Measurements from ENCODE around the gene ACAP1. TPM values are rescaled to one million over a fixed set of nuclear protein-coding genes. Genes with fewer than 3 reads are reported as not detected.

The ACAP1 gene
- 3.3 and 5.2 TPM in 2 replicates for total RNA-seq

GRCh38 chr17:7336240-7337175 lies at the start of gene ACAP1:
TSS of gene ACAP1 (plus strand) at chr17:7336529. CDS start at chr17:7336735, 206 bp downstream.

GRCh38 chr17:7294614-7295153 lies 41.6 kb upstream of the ACAP1 start, which contains the start of gene YBX2:
TSS of gene YBX2 (minus strand) at chr17:7294639. CDS start at chr17:7294500, 139 bp downstream.

GRCh38 chr17:7306911-7307685 lies 29.2 kb upstream of the ACAP1 start, which contains the start of gene EIF5A:
TSS of gene EIF5A (plus strand) at chr17:7307628. CDS start at chr17:7309636, 2,008 bp downstream.

GRCh38 chr17:7314719-7315569 lies 21.4 kb upstream of the ACAP1 start, which contains the start of gene GPS2:
TSS of gene GPS2 (minus strand) at chr17:7315360. CDS start at chr17:7315052, 308 bp downstream.

GRCh38 chr17:7328840-7329373 lies 7.4 kb upstream of the ACAP1 start, which contains the start of gene NEURL4:
TSS of gene NEURL4 (minus strand) at chr17:7329335. CDS start at chr17:7329312, 23 bp downstream.

GRCh38 chr17:7351665-7352502 lies 15.6 kb downstream of the ACAP1 start, which contains the start of gene KCTD11:
TSS of gene KCTD11 (plus strand) at chr17:7352162.

GRCh38 chr17:7355053-7355452 lies 18.7 kb downstream of the ACAP1 start, which contains the start of gene TMEM95:
TSS of gene TMEM95 (plus strand) at chr17:7355156. CDS start at chr17:7355205, 49 bp downstream.

GRCh38 chr17:7380855-7381683 lies 44.7 kb downstream of the ACAP1 start, which contains the start of gene TNK1:
TSS of gene TNK1 (plus strand) at chr17:7381089. CDS start at chr17:7382927, 1,838 bp downstream.

GRCh38 chr17:7394452-7395191 lies 58.3 kb downstream of the ACAP1 start, which contains the start of gene PLSCR3:
TSS of gene PLSCR3 (minus strand) at chr17:7394525. CDS start at chr17:7394110, 415 bp downstream.

Other genes with a start within 250 kb of the ACAP1 start
- gene ASGR2, start 221.7 kb upstream of the ACAP1 start, total RNA-seq = not detected in 2 replicates
- 0.86 and 1.6 TPM in 2 replicates for gene ASGR1, start 157.2 kb upstream of the ACAP1 start, total RNA-seq
- gene DLG4, start 116.7 kb upstream of the ACAP1 start, total RNA-seq = 14.3 and 16.3 TPM in 2 replicates
- gene ACADVL, start 116.6 kb upstream of the ACAP1 start, total RNA-seq = 233 and 286 TPM in 2 replicates
- 106 and 115 TPM in 2 replicates for gene DVL2, start 102.0 kb upstream of the ACAP1 start, total RNA-seq
- gene PHF23, start 97.1 kb upstream of the ACAP1 start, total RNA-seq = 29.5 and 39.6 TPM in 2 replicates
- 192 and 205 TPM in 2 replicates for gene GABARAP, start 94.1 kb upstream of the ACAP1 start, total RNA-seq
- gene CTDNEP1, start 84.8 kb upstream of the ACAP1 start, total RNA-seq = 19.1 and 23.0 TPM in 2 replicates
- gene ELP5, start 84.3 kb upstream of the ACAP1 start, total RNA-seq = 19.9 and 22.9 TPM in 2 replicates
- gene CLDN7, start 74.1 kb upstream of the ACAP1 start, total RNA-seq = 4.2 and 16.5 TPM in 2 replicates
- gene SLC2A4, start 54.8 kb upstream of the ACAP1 start, total RNA-seq = 0.09 and 0.16 TPM in 2 replicates
- gene YBX2, start 41.9 kb upstream of the ACAP1 start, total RNA-seq = 0.09 TPM in 1 of 2 replicates, not detected in the other
- gene EIF5A, start 28.9 kb upstream of the ACAP1 start, total RNA-seq = 435 and 499 TPM in 2 replicates
- 22.5 and 47.1 TPM in 2 replicates for gene GPS2, start 21.2 kb upstream of the ACAP1 start, total RNA-seq
- gene NEURL4, start 7.2 kb upstream of the ACAP1 start, total RNA-seq = 18.9 and 25.7 TPM in 2 replicates
- 4.6 and 5.4 TPM in 2 replicates for gene KCTD11, start 15.6 kb downstream of the ACAP1 start, total RNA-seq
- gene TMEM95, start 18.6 kb downstream of the ACAP1 start, total RNA-seq = not detected in 2 replicates
- 0.09 and 0.32 TPM in 2 replicates for gene TNK1, start 44.6 kb downstream of the ACAP1 start, total RNA-seq
- 15.5 and 15.9 TPM in 2 replicates for gene PLSCR3, start 58.0 kb downstream of the ACAP1 start, total RNA-seq
- gene TMEM256, start 67.6 kb downstream of the ACAP1 start, total RNA-seq = 70.3 and 140 TPM in 2 replicates
- gene NLGN2, start 71.3 kb downstream of the ACAP1 start, total RNA-seq = 6.8 and 7.1 TPM in 2 replicates
- gene SPEM1, start 83.8 kb downstream of the ACAP1 start, total RNA-seq = 0.16 TPM in 1 of 2 replicates, not detected in the other
- gene SPEM2, start 89.1 kb downstream of the ACAP1 start, total RNA-seq = not detected in 2 replicates
- gene SPEM3, start 92.3 kb downstream of the ACAP1 start, total RNA-seq = not detected in 2 replicates
- 0.60 and 2.4 TPM in 2 replicates for gene TMEM102, start 98.9 kb downstream of the ACAP1 start, total RNA-seq
- gene FGF11, start 103.0 kb downstream of the ACAP1 start, total RNA-seq = 1.0 and 1.1 TPM in 2 replicates
- 8.8 and 10.1 TPM in 2 replicates for gene CHRNB1, start 108.5 kb downstream of the ACAP1 start, total RNA-seq
- gene ZBTB4, start 143.1 kb downstream of the ACAP1 start, total RNA-seq = 12.5 and 16.4 TPM in 2 replicates
- gene SLC35G6, start 144.9 kb downstream of the ACAP1 start, total RNA-seq = not detected in 2 replicates
- gene POLR2A, start 147.8 kb downstream of the ACAP1 start, total RNA-seq = 107 and 113 TPM in 2 replicates
- 7.3 and 9.1 TPM in 2 replicates for gene TNFSF12, start 212.5 kb downstream of the ACAP1 start, total RNA-seq
- 0.34 and 1.7 TPM in 2 replicates for gene TNFSF13, start 222.2 kb downstream of the ACAP1 start, total RNA-seq
- 51.1 and 54.5 TPM in 2 replicates for gene SENP3, start 225.4 kb downstream of the ACAP1 start, total RNA-seq
- 21.0 and 27.6 TPM in 2 replicates for gene CD68, start 243.1 kb downstream of the ACAP1 start, total RNA-seq
- gene MPDU1, start 247.3 kb downstream of the ACAP1 start, total RNA-seq = 36.7 and 48.5 TPM in 2 replicates

All from bronchial smooth muscle cell (primary cell).